HFFc6 (cell line): ENCODE data around the gene GGPS1. TPM values are rescaled to one million over a fixed set of nuclear protein-coding genes. Genes with fewer than 3 reads are reported as not detected.

ENCODE experiments used
- DNase-seq: peaks from one replicate; pipeline ENCODE4 v3.0.0-alpha.2; 2018
- H3K27ac Mint-ChIP-seq: 2 replicates; pipeline ENCODE4 v1.8.0; 2020; ENCODE audit warnings: mild to moderate bottlenecking, mixed read lengths
- H3K27me3 Mint-ChIP-seq: 2 replicates; pipeline ENCODE4 v1.8.0; 2021; ENCODE audit warnings: mild to moderate bottlenecking, moderate library complexity, mixed read lengths; ENCODE audit not compliant: insufficient read depth
- H3K36me3 Mint-ChIP-seq: 2 replicates; pipeline ENCODE4 v1.8.0; 2021; ENCODE audit warnings: low read depth, mixed read lengths
- H3K4me1 Mint-ChIP-seq: 2 replicates; pipeline ENCODE4 v1.8.0; 2020; ENCODE audit warnings: low read depth, mixed read lengths
- H3K4me3 Mint-ChIP-seq: 2 replicates; pipeline ENCODE4 v1.8.0; 2020; ENCODE audit warnings: mild to moderate bottlenecking, moderate library complexity, mixed read lengths
- H3K9me3 Mint-ChIP-seq: 2 replicates; pipeline ENCODE4 v1.8.0; 2020; ENCODE audit warnings: mild to moderate bottlenecking, mixed read lengths
- CTCF ChIP-seq: fragments of 200-600 bp; sonication (generic); IDR thresholded peaks from 2 replicates; pipeline ENCODE4 v1.5.0; 2021; ENCODE audit warnings: antibody characterized with exemption, mild to moderate bottlenecking
- total RNA-seq, 6 experiments: library from RNA; stranded (reverse); fragmentation: NEBNext Ultra II Directional; extraction: Animal tissue kit (Norgen Biotek cat#: 25700); gene quantifications; 2 replicates in 1 of 6; 3 replicates in 5 of 6; pipeline ENCODE4 v1.2.3, GENCODE V29; 2021

The GGPS1 gene
- total RNA-seq, 6 experiments from 2014 or later, result 24.9 to 31.0 (median 26.7) TPM

DNA sequence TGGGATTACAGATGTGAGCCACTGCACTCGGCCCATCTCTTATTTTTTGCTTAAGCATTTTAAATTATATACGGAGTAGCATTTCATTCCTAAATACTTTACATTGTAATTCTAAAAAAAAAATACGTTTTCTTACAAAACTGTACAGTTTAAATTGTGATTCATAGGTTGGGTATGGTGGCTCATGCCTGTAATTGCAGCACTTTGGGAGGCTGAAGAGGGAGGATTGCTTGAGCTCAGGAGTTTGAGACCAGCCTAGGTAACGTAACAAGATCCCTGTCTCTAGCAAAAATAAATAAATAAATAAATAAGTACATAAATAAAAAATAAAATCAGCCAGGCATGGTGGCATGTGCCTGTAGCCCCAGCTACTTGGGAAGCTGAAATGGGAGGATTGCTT lies 63.5 kb downstream of the GGPS1 start:
- peaks cover 7% of the 10 kb centered on the region; the same call in 1 of the 2 replicates for H3K4me1 Mint-ChIP-seq
- TF ChIP-seq CTCF, result no peak
- no peak for DNase-seq
- peaks cover 6% of the 10 kb centered on the region for H3K9me3 Mint-ChIP-seq
- no peak overlapping the region for H3K27ac Mint-ChIP-seq
- H3K36me3 Mint-ChIP-seq, result peaks cover 6% of the 10 kb centered on the region
- H3K4me3 Mint-ChIP-seq, result no peak overlapping the region
- no peaks in the 10 kb centered on the region; the same call in 1 of the 2 replicates for H3K27me3 Mint-ChIP-seq

Other genes starting within 250 kb of the GGPS1 start
- 100 to 1,000 TPM in 5 of 6 experiments, 10 to 100 TPM in 1; 98.4 to 126 (median 110) TPM for gene TOMM20, start 199.7 kb upstream of the GGPS1 start, total RNA-seq
- gene RBM34, start 167.3 kb upstream of the GGPS1 start, total RNA-seq, result 10 to 100 TPM; 68.6 to 85.2 (median 75.4) TPM
- gene ARID4B, start 391 bp upstream of the GGPS1 start, total RNA-seq, result 10 to 100 TPM; 19.4 to 22.8 (median 20.5) TPM
- 10 to 100 TPM; 20.0 to 29.4 (median 26.0) TPM for gene TBCE, start 38.9 kb downstream of the GGPS1 start, total RNA-seq
- gene B3GALNT2, start 175.9 kb downstream of the GGPS1 start, total RNA-seq, result 10 to 100 TPM; 27.1 to 32.5 (median 29.6) TPM